IPS-20b (cell line): ENCODE measurements around the gene IL20.

ENCODE experiments used
- H3K27ac ChIP-seq: one replicate; pipeline ENCODE4 v1.5.1; 2013; ENCODE audit warnings: low read length
- H3K27me3 ChIP-seq: 2 replicates; pipeline ENCODE4 v1.6.1; 2013; ENCODE audit warnings: mild to moderate bottlenecking, low read length, inconsistent platforms; ENCODE audit not compliant: insufficient read depth
- H3K36me3 ChIP-seq: 2 replicates; pipeline ENCODE4 v1.6.1; 2013; ENCODE audit warnings: low read depth, mild to moderate bottlenecking, inconsistent platforms, low read length, moderate library complexity; ENCODE audit not compliant: insufficient read depth
- H3K4me1 ChIP-seq: 2 replicates; pipeline ENCODE4 v1.6.1; 2013; ENCODE audit warnings: mild to moderate bottlenecking, control low read depth, inconsistent platforms, low read length, moderate library complexity; ENCODE audit not compliant: insufficient read depth
- H3K4me3 ChIP-seq: 2 replicates; pipeline ENCODE4 v1.5.1; 2013; ENCODE audit warnings: mild to moderate bottlenecking, low read length, inconsistent platforms
- H3K9ac ChIP-seq: 2 replicates; pipeline ENCODE4 v1.6.1; 2013; ENCODE audit warnings: low read depth, mild to moderate bottlenecking, inconsistent platforms, low read length, moderate library complexity
- H3K9me3 ChIP-seq: 2 replicates; pipeline ENCODE4 v1.6.1; 2013; ENCODE audit warnings: mild to moderate bottlenecking, low read depth, low read length, inconsistent platforms; ENCODE audit not compliant: insufficient read depth

IL20 gene

DNA sequence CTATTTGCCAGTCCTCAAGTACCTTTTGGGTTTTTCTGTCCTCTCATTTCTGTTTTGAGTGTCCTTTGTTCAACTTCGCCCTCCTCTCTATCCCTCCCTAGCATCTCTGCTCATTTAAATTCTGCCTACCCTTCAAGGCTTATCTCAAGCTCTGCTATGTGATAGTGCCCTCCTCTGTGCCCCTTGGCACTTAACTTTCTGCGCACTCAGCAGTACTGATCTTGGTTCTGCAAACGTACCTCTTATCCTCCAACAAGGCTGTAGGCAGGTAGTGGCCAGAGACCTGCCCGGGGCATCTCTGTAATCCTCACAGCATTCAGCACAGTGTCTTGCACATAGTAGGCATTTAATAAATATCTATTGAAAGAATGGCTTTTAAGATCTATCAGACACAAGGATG lies 5.3 kb upstream of the IL20 start:
- H3K4me1 ChIP-seq = no peaks in the 10 kb centered on the region
- H3K27ac ChIP-seq = no peak overlapping the region
- H3K9me3 ChIP-seq = no peaks in the 10 kb centered on the region
- no peak overlapping the region for H3K9ac ChIP-seq
- no peak overlapping the region for H3K4me3 ChIP-seq
- H3K27me3 ChIP-seq = no peaks in the 10 kb centered on the region
- H3K36me3 ChIP-seq = no peaks in the 10 kb centered on the region

DNA sequence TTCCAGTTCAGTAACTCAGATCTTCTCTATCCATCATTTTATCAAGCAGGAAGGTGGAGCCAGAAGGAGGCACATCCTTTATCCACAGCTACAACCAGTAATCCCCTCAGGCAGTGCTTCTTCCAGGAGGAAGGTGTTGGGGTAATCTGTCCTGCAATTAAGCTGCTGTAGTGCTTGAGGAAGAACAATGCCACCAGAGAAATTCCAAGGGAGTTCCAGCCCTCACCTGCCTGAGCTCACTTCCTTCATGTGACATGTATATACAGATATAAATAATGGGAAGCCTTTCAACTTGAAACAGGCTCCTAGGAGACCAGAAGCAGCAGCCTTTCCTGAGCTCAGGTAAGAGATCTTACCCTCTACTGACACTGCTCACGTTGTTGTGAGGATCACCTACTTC lies 2.2 kb upstream of the IL20 start:
- H3K9ac ChIP-seq = no peak overlapping the region
- no peak overlapping the region for H3K27ac ChIP-seq
- H3K4me3 ChIP-seq = no peak overlapping the region
- H3K9me3 ChIP-seq = no peaks in the 10 kb centered on the region
- H3K36me3 ChIP-seq = no peaks in the 10 kb centered on the region
- no peaks in the 10 kb centered on the region for H3K4me1 ChIP-seq
- peaks cover 8% of the 10 kb centered on the region; the same call in 1 of the 2 replicates for H3K27me3 ChIP-seq

DNA sequence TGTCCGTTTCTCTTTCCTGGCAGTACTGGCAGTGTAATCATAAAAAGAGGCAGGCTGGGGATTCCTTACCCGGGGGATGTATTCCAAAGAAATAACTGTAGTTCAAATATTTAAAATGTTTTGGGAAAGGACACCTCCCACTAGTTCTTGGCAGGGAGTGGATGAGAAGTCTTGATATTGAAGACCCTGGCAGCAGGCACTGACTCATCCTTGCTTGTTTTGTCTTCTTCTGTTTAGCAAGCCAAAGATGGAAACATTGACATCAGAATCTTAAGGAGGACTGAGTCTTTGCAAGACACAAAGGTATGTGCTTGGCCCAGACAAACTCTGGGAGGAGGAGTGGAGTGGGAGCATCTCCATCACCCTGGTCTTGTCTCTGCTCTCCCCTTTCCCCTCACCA lies 639 bp downstream of the IL20 start:
- H3K9ac ChIP-seq = no peak overlapping the region
- no peak overlapping the region for H3K4me3 ChIP-seq
- no peaks in the 10 kb centered on the region for H3K36me3 ChIP-seq
- H3K27ac ChIP-seq = no peak overlapping the region
- no peaks in the 10 kb centered on the region for H3K4me1 ChIP-seq
- H3K9me3 ChIP-seq = no peaks in the 10 kb centered on the region
- H3K27me3 ChIP-seq = peaks cover 8% of the 10 kb centered on the region; the same call in 1 of the 2 replicates

DNA sequence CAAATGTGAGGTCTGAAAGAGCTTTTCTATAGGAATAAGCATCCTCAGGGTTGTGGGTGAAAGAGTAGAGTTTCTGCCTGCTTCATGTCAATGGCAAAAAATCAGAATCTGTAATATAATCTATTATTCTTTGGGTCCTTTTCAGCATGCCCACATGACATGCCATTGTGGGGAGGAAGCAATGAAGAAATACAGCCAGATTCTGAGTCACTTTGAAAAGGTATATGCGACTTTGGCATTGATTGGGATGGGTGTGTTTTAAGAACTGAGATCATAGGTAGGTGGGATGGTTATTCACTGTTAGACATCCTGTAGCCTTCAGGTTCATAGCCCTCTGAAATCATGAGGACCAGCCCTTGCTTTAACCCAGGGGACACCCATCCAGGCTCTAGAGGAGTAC lies 1.8 kb downstream of the IL20 start:
- Histone ChIP-seq H3K36me3 (no peaks in the 10 kb centered on the region), H3K27me3 (peaks cover 8% of the 10 kb centered on the region; the same call in 1 of the 2 replicates), H3K4me3 (no peak overlapping the region), H3K27ac (no peak overlapping the region), H3K9me3 (no peaks in the 10 kb centered on the region), H3K4me1 (no peaks in the 10 kb centered on the region), H3K9ac (no peak overlapping the region)

DNA sequence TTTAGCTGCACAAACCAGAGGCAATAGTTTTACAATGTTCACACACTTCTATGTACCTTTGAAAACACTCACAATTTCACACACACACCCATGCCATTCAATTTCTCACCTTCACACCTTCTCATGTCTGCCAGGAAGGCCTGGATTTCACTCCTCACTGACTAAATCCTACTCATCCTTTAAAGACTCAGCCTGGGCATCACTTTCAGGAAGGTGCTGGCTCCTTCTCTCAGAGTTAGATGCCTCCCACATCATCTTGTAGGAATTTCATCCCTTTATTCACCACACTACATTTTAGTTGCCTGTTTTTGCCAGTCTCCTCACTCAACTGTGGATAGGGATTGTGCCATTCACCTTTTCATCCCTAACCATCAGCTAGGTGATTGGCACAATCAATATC lies 2.3 kb downstream of the IL20 start:
- Histone ChIP-seq H3K4me1 (no peaks in the 10 kb centered on the region), H3K9me3 (no peaks in the 10 kb centered on the region), H3K9ac (no peak overlapping the region), H3K27ac (no peak overlapping the region), H3K36me3 (no peaks in the 10 kb centered on the region), H3K27me3 (peaks cover 8% of the 10 kb centered on the region; the same call in 1 of the 2 replicates), H3K4me3 (no peak overlapping the region)

DNA sequence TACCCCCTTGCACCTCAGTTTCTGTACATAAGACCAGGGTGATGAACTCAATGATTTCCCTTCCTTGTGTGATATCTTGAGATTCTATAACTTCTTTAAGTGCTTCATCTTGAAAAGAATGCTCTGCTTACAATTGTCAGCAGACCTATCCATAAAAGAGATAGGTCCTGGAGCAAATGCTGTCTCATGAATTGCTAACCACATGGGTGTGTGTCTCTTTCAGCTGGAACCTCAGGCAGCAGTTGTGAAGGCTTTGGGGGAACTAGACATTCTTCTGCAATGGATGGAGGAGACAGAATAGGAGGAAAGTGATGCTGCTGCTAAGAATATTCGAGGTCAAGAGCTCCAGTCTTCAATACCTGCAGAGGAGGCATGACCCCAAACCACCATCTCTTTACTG lies 2.8 kb downstream of the IL20 start:
- no peaks in the 10 kb centered on the region for H3K4me1 ChIP-seq
- no peaks in the 10 kb centered on the region for H3K9me3 ChIP-seq
- H3K27me3 ChIP-seq = peaks cover 8% of the 10 kb centered on the region; the same call in 1 of the 2 replicates
- no peak overlapping the region for H3K9ac ChIP-seq
- no peaks in the 10 kb centered on the region for H3K36me3 ChIP-seq
- H3K27ac ChIP-seq = no peak overlapping the region
- no peak overlapping the region for H3K4me3 ChIP-seq

DNA sequence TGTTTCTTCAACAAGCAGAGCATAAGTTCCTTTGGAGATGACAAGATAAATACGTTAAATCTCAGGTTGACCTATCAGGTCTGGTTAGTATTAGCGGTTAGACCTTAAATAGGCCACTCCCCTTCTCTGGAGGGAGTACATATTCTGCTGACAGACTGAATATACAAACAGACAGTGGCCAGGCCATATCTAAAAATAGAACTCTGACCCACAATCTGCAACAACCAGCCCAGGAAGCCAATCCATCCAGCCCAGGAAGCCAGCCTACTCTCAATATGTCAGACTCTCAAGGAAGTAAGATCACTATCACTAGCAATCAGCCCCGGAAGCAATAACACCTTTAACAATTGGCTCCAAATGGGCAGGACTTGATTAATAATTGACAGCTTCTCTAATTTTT lies 6.7 kb downstream of the IL20 start:
- Histone ChIP-seq H3K27ac (no peak overlapping the region), H3K27me3 (peaks cover 8% of the 10 kb centered on the region; the same call in 1 of the 2 replicates), H3K9ac (no peak overlapping the region), H3K9me3 (peaks cover 3% of the 10 kb centered on the region; the same call in 1 of the 2 replicates), H3K36me3 (no peaks in the 10 kb centered on the region), H3K4me3 (no peak overlapping the region), H3K4me1 (no peaks in the 10 kb centered on the region)

DNA sequence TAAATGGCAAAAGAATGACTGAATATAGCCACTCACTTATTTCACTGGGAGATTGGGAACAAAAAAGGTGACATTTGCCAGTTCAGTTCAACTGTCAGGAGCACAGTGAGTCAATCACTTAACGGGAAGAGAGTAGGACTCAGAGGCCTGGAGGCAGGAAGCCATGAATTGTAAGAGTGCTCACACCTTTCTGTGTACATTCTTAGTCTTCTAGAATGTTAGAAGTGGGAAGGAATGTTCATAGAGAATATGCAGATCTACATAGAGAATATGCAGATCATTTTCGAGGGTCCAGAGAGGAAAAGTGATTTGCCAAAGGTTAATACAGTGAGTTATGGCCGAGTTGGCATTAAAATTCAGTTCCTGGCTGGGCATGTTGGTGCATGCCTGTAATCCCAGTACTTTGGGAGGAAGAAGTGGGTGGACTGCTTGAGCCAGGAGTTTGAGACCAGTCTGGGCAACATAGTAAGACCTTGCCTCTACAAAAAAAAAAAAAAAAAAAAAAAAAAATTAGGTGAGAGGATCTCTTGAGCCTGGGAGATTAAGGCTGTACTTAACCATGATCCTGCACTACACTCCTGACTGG lies 8.3 kb downstream of the IL20 start:
- peaks cover 14% of the 10 kb centered on the region for H3K9me3 ChIP-seq
- H3K27me3 ChIP-seq = no peaks in the 10 kb centered on the region; the same call in 1 of the 2 replicates
- no peaks in the 10 kb centered on the region for H3K36me3 ChIP-seq
- H3K4me1 ChIP-seq = no peaks in the 10 kb centered on the region
- no peak overlapping the region for H3K9ac ChIP-seq
- no peak overlapping the region for H3K4me3 ChIP-seq
- H3K27ac ChIP-seq = no peak overlapping the region

DNA sequence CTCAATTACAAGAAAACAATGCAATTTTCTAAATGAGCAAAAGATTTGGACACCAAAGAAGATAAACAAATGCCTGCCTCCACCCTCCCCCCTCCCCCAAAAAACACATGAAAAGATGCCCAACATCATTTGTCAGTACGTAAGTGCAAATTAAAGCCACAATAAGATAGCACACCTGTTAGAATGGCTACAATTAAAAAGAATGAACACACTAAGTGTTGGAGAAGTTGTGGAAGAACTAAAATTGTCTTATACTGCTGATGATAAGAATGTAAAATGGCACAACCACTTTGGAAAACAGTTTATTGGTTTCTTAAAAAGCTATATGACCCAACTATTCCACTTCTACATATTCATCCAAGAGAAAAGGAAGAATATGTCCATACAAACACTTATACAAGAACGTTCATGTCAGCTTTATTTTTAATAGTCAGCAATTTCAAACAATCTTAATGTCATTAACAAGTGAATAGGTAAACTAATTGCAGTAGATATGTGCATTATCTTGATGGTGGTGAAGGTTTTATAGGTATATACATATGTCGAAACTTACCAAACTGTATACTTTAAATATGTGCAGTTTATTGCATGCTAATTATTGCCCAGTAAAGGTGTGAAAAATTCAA lies 10.4 kb downstream of the IL20 start:
- Histone ChIP-seq H3K27ac (no peak overlapping the region), H3K9ac (no peak overlapping the region), H3K36me3 (no peaks in the 10 kb centered on the region), H3K27me3 (no peaks in the 10 kb centered on the region), H3K9me3 (peaks cover 14% of the 10 kb centered on the region), H3K4me1 (no peaks in the 10 kb centered on the region), H3K4me3 (no peak overlapping the region)

DNA sequence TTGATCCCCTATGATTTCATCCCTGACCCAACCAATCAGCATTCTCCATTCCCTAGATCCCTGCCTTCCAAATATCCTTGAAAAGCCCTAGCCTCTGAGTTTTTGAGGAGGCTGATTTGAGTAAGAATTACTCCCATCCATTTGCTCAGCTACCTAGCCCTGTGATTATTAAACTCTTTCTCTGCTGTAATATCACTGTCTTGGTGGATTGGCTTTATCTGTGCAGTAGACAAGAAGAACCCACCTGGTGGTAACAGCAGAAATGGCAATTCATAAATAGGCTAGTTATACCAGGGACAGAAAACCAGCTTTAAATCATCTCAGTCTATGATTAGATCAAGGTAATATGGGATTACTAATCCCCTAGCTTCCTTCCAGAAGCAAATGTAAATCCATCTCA lies 13.0 kb downstream of the IL20 start:
- Histone ChIP-seq H3K27me3 (no peaks in the 10 kb centered on the region), H3K4me1 (no peaks in the 10 kb centered on the region), H3K27ac (no peak overlapping the region), H3K9ac (no peak overlapping the region), H3K4me3 (no peak overlapping the region), H3K9me3 (peaks cover 14% of the 10 kb centered on the region), H3K36me3 (no peaks in the 10 kb centered on the region)

DNA sequence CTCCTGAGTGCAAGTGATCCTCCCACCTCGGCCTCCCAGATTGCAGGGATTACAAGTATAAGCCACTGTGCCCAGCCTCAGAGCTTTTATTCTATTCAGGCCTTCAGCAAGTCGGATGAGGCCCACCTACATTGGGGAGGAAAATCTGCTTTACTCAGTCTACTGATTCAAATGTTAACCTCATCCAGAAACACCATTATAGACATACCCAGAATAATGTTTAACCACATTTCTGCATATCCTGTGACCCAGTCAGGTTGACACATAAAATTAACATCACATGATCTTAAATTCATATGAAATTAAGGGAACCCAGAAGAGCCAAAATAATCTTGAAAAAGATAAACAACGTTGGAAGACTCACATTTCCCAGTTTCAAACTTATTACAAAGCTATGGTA lies 14.9 kb downstream of the IL20 start:
- Histone ChIP-seq H3K36me3 (no peaks in the 10 kb centered on the region), H3K9me3 (peaks cover 14% of the 10 kb centered on the region), H3K4me3 (no peak overlapping the region), H3K27ac (no peak overlapping the region), H3K4me1 (no peaks in the 10 kb centered on the region), H3K27me3 (no peaks in the 10 kb centered on the region), H3K9ac (no peak overlapping the region)

DNA sequence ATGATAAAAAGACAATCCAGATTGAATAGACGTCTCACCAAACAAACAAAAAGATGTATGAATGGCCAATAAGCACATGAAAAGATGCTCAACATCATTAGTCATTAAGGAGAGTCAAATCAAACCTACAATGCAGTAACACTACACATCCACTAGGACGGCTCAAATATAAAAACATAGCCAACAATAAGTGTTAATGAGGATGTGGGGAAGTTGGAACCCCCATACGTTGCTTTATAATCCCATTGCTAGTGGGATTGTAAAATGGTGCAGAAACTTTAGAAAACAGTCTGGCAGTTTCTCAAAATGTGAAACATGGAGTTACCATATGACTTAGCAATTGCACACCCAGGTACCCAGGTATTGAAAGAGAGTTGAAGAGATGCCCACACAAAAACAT lies 17.1 kb downstream of the IL20 start:
- Histone ChIP-seq H3K36me3 (no peaks in the 10 kb centered on the region), H3K4me3 (no peak overlapping the region), H3K9ac (no peak overlapping the region), H3K4me1 (no peaks in the 10 kb centered on the region), H3K27me3 (no peaks in the 10 kb centered on the region), H3K27ac (no peak overlapping the region), H3K9me3 (peaks cover 10% of the 10 kb centered on the region)
